SU-DHL-6 (cell line): ENCODE results near the gene TCTA.

Experiments used
- CTCF ChIP-seq: fragments of 200-600 bp; sonication (generic); IDR thresholded peaks from one replicate; pipeline ENCODE4 v1.5.1; 2017; ENCODE audit warnings: antibody characterized with exemption, mild to moderate bottlenecking, low read length, moderate library complexity; ENCODE audit not compliant: insufficient read depth, poor library complexity, severe bottlenecking
- EZH2phosphoT487 ChIP-seq: fragments of 200-600 bp; sonication (generic), shearing (Covaris generic); conservative IDR thresholded peaks from 2 replicates; pipeline ENCODE4 v1.6.1; 2018; ENCODE audit warnings: mild to moderate bottlenecking, antibody characterized with exemption, low read length, moderate library complexity, mixed read lengths

GRCh38 chr3:49434731-49435130 lies 22.5 kb downstream of the TCTA start:
- no peak for TF ChIP-seq CTCF
- TF ChIP-seq EZH2phosphoT487, result no peak
